Coronary artery (tissue), 2 donors: ENCODE data around the gene AKR1C3.
"Not testable (repeated sequence)": the region's sequence is repeated elsewhere in the genome, so short reads cannot be mapped to it uniquely, and the experiment has no call there.

Source experiments
- DNase-seq: peaks from one replicate; pipeline ENCODE4 v3.0.0-alpha.2; 2017; ENCODE audit warnings: low spot score
- H3K27ac ChIP-seq, 2 donors: fragments of 200-600 bp; sonication (generic); one replicate each; pipeline ENCODE4 v1.5.1; 2016 to 2019
- H3K4me3 ChIP-seq: fragments of 200-600 bp; sonication (generic); 2 replicates; pipeline ENCODE4 v1.5.1; 2016; ENCODE audit warnings: mild to moderate bottlenecking, moderate library complexity
- TF ChIP-seq, protein P1 (sequence below): fragments of 200-600 bp; sonication (generic); IDR thresholded peaks from one replicate; pipeline ENCODE4 v1.5.1; 2019; ENCODE audit warnings: antibody characterized with exemption

AKR1C3 gene

DNA sequence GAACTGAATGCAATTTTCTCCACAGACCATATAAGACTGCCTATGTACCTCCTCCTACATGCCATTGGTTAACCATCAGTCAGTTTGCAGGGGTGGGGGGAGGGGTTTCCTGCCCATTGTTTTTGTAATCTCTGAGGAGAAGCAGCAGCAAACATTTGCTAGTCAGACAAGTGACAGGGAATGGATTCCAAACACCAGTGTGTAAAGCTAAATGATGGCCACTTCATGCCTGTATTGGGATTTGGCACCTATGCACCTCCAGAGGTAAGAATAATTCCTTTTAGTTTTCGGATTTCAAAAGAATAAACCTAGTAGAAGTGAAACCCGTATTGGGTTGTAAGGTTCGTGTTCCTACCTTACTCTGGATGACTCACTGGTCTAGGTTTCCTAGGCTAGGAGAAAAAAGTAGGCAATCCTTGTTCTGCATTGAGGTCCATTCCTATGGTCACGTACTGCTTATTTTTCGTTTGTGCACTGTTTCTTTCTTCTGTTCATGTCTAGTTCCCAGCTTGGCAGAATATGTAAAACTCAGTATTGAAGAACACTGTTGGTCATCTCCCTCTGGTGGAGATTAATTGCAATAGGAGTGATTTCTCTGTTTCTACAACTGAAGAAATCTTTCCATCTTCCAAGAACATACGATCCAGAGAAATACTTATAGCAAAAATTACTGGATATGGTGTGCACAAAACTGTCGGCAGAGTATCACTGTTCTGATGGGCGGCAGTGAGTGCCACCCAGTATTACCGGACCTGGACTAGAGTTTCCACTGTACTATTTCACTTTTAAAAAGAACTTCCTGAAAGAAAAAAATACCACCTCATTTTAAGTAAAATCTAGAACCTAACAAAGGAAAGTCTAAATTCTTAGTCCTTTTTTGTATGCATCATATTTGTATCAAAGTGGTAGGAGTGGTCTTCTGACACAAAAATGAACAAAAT is at the start of gene AKR1C3:
AKR1C3 (plus strand) TSS at position 150 of the 941 bp plus-strand sequence; CDS start at position 181, 31 bp downstream.
- H3K27ac ChIP-seq, result peak within 1 kb of the TSS; percentile 76 to 81
- H3K4me3 ChIP-seq, result peak within 1 kb of the TSS; percentile 70
- TF ChIP-seq, protein P1, sequence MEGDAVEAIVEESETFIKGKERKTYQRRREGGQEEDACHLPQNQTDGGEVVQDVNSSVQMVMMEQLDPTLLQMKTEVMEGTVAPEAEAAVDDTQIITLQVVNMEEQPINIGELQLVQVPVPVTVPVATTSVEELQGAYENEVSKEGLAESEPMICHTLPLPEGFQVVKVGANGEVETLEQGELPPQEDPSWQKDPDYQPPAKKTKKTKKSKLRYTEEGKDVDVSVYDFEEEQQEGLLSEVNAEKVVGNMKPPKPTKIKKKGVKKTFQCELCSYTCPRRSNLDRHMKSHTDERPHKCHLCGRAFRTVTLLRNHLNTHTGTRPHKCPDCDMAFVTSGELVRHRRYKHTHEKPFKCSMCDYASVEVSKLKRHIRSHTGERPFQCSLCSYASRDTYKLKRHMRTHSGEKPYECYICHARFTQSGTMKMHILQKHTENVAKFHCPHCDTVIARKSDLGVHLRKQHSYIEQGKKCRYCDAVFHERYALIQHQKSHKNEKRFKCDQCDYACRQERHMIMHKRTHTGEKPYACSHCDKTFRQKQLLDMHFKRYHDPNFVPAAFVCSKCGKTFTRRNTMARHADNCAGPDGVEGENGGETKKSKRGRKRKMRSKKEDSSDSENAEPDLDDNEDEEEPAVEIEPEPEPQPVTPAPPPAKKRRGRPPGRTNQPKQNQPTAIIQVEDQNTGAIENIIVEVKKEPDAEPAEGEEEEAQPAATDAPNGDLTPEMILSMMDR, result peak; percentile 47
- DNase-seq, result no peak

DNA sequence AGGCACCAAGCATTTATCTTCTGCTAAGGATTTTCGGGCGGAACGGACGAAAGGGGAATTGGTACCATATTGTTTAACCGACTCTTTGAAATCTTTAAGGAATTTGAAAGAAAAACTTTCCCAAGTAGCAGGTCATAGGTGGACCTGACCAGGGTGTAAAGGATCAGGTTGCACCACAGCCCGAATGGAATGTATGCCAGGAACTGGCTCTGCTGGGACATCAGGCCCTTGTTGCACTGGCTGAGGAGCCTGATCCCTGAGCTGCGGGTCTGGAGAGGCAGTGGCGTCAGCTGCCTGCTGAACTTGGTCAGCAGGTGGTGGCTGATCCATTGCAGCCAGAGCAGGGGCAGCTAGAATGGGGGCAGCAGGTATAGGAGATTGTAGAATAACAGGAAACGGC is 49.1 kb upstream of the AKR1C3 start:
- H3K4me3 ChIP-seq, result no peak overlapping the region
- TF ChIP-seq, protein P1, result no peak
- H3K27ac ChIP-seq, result no peak overlapping the region
- DNase-seq, result no peak

DNA sequence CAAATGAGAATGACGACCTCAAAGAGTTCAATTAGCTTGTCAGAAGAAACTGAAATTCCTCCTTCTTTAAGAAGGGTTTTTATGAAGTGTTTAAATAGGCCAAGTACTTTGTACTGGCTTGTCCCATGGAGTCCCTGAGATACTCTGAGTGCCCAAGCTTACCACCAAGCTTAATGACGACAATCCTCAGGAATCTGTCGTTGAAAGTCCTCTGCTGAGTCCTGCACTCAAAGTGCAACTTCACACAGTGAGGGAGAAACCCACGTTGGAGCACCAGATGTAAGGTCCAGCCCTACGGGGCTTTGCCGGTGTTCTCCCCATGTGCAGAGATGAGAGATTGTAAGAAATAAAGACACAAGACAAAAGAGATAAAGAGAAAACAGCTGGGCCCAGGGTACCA is 47.8 kb upstream of the AKR1C3 start:
- Histone ChIP-seq H3K4me3 (no peak overlapping the region), H3K27ac (no peak overlapping the region)
- no peak for DNase-seq
- TF ChIP-seq, protein P1, result no peak

DNA sequence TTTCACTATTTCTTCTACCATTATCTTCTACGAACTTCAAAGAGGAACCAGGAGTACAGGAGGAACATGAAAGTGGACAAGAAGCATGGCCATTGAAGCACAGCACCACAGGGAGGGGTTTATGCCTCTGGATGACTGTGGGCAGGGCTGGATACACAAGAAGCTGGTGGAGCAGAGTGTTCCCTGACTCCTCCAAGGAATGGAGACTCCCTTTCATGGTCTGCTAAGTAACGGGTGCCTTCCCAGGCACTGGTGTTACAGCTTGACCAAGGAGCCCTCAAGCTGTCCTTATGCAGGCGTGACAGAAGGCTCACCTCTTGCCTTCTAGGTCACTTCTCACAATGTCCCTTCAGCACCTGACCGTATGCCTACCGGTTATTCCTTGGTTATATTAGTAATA is 47.2 kb upstream of the AKR1C3 start:
- H3K27ac ChIP-seq, H3K4me3 ChIP-seq, DNase-seq: not testable (repeated sequence)

- TF ChIP-seq, protein P1, result no peak
- no peak overlapping the region for H3K4me3 ChIP-seq
- no peak overlapping the region for H3K27ac ChIP-seq
- no peak for DNase-seq
Observed at GRCh38 chr10:5047912-5048628, 46.1 kb upstream of the AKR1C3 start.

- H3K27ac ChIP-seq, H3K4me3 ChIP-seq, DNase-seq: not testable (repeated sequence)
Observed at GRCh38 chr10:5052951-5053500, 41.2 kb upstream of the AKR1C3 start.

- not testable (repeated sequence) for DNase-seq, H3K27ac ChIP-seq, H3K4me3 ChIP-seq
Observed at GRCh38 chr10:5054831-5055230, 39.4 kb upstream of the AKR1C3 start.

- H3K27ac ChIP-seq, DNase-seq, H3K4me3 ChIP-seq: not testable (repeated sequence)
Observed at GRCh38 chr10:5059267-5059666, 34.9 kb upstream of the AKR1C3 start.

- H3K27ac ChIP-seq, DNase-seq, H3K4me3 ChIP-seq: not testable (repeated sequence)
Observed at GRCh38 chr10:5060791-5061190, 33.4 kb upstream of the AKR1C3 start.
